PFSK-1 (cell line): ENCODE data around the gene TPRKB.

Experiments used
- FOXP2 ChIP-seq: optimal IDR thresholded peaks from 2 replicates; pipeline ENCODE3; 2011; ENCODE audit warnings: borderline replicate concordance, control low read depth, inconsistent platforms; ENCODE audit not compliant: insufficient read depth; ENCODE audit errors: extremely low read length, extremely low read depth
- POLR2AphosphoS5 ChIP-seq: IDR thresholded peaks from 2 replicates; pipeline ENCODE4 v1.6.1; 2012; ENCODE audit warnings: low read depth, mild to moderate bottlenecking, control low read depth, low read length, moderate library complexity
- REST ChIP-seq, 2 experiments: IDR thresholded peaks; 2 replicates each; pipeline versions ENCODE4 v1.6.1 to v1.8.0; 2011 to 2012; ENCODE audit warnings: low read depth in 2 of 2, low read length in 2 of 2, control low read depth in 1 of 2, inconsistent platforms in 1 of 2, mild to moderate bottlenecking in 1 of 2, moderate library complexity in 1 of 2; ENCODE audit not compliant: insufficient read depth in 1 of 2
- SIN3A ChIP-seq: IDR thresholded peaks from 2 replicates; pipeline ENCODE4 v1.6.1; 2012; ENCODE audit warnings: mild to moderate bottlenecking, low read length, moderate library complexity, borderline replicate concordance; ENCODE audit not compliant: insufficient read depth
- TAF1 ChIP-seq: IDR thresholded peaks from 2 replicates; pipeline ENCODE4 v1.6.1; 2012; ENCODE audit warnings: low read length, control low read depth, borderline replicate concordance; ENCODE audit not compliant: insufficient read depth

The TPRKB gene

GRCh38 chr2:73746015-73746876, 9.1 kb upstream of the TPRKB start:
- TF ChIP-seq FOXP2 (no peak), SIN3A (no peak), REST (IDR thresholded peaks at IDR 0.05; ENCODE audit: insufficient read depth in 1 of 2, low read depth in 2 of 2, low read length in 2 of 2) (no peak), POLR2AphosphoS5 (no peak), TAF1 (no peak)

GRCh38 chr2:73740767-73741166, 3.6 kb upstream of the TPRKB start:
- TF ChIP-seq REST (IDR thresholded peaks at IDR 0.05; ENCODE audit: insufficient read depth in 1 of 2, low read depth in 2 of 2, low read length in 2 of 2) (no peak), TAF1 (no peak), POLR2AphosphoS5 (no peak), SIN3A (no peak), FOXP2 (no peak)

GRCh38 chr2:73739101-73739500, 2.0 kb upstream of the TPRKB start:
- TF ChIP-seq SIN3A, result no peak
- no peak for TF ChIP-seq REST (IDR thresholded peaks at IDR 0.05; ENCODE audit: insufficient read depth in 1 of 2, low read depth in 2 of 2, low read length in 2 of 2)
- TF ChIP-seq FOXP2, result no peak
- no peak for TF ChIP-seq TAF1

GRCh38 chr2:73736378-73736777, 767 bp downstream of the TPRKB start:
- TF ChIP-seq POLR2AphosphoS5 (no peak), REST (IDR thresholded peaks at IDR 0.05; ENCODE audit: insufficient read depth in 1 of 2, low read depth in 2 of 2, low read length in 2 of 2) (no peak), FOXP2 (no peak), SIN3A (no peak)
